GM18502 (cell line): ENCODE measurements around the gene C10orf71.

Source experiments
- ATAC-seq: cut with Tn5 transposase; IDR thresholded peaks from one replicate; pipeline ENCODE4 v1.9.1; 2021; ENCODE audit warnings: mild to moderate bottlenecking; ENCODE audit not compliant: unreplicated experiment, poor library complexity

C10orf71 gene

GRCh38 chr10:49371967-49372366 is 73.0 kb downstream of the C10orf71 start:
- ATAC-seq = no peak

DNA sequence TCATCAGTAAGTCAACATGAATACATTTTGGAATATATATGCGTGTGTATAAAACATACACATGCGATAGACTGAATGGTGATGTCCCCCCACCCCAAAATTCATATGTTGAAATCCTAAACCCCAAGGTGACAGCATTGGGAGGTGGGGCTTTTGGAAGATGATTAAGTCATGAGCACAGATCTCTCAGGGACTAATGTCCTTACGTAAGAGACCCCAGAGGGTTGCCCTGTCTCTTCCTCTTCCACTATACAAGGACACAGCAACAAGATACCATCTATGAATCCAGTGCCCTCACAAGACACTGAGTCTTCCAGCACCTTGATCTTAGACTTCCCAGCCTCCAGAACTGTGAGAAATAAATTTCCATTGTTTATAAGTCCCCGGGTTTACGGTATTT is 74.4 kb downstream of the C10orf71 start:
- no peak for ATAC-seq

DNA sequence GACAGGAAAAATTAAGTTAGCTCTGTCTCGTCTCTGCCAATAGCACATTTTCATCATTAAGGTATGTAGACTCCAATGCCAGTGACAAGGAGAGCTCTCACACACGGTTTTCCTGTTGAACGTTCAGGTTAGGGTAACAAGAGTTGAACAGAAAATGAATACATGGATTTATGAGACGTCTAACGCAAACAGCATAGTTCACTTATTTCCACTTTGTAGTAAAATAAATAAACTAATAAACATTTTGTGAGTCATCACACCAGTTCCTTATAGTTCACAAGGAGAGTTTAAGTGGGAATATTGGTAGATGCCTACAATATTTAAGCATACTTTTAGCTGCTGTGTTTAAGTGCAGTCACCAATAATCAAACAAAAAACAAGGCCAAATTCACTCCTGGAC is 75.8 kb downstream of the C10orf71 start:
- no peak for ATAC-seq

DNA sequence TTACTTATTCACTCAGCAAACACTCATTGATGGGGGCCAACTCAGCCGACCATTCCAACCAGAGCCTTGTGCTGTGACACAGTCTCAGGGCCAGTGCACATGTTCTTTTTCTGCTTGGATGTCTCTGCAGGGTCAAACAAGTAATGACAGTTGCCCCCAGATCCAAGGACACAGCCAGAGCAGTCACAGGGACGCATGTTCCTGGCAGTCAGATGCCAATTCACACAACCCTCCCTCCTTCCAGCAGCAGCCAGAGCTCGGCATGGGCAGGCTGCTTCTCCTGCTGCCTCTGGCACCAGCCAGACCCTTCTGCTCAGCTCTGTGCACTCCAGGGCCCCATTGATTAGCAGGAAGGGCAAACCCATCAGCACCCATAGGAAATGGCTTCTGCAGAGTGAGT is 76.6 kb downstream of the C10orf71 start:
- no peak for ATAC-seq
